ENCODE measurements around the gene PITX2.

GRCh38 chr4:110614173-110614963 is 8.5 kb downstream of the PITX2 start:
- peak in 1 of 2 experiments; percentile 63; a peak in 1 of 3 replicates for TF ChIP-seq EP300 (IDR thresholded peaks at IDR 0.05; ENCODE audit: borderline replicate concordance in 1 of 2, low read depth in 2 of 2, low read length in 2 of 2)
- TF ChIP-seq ASH2L (IDR thresholded peaks at IDR 0.05; ENCODE audit: low read length) = no peak
- peak; percentile 83 for TF ChIP-seq EZH2 (IDR thresholded peaks at IDR 0.05; ENCODE audit: low read depth, low read length, severe bottlenecking)
- no peak for TF ChIP-seq CTCF (IDR thresholded peaks at IDR 0.05; ENCODE audit: control extremely low read depth in 1 of 3, insufficient read depth in 1 of 3, low read depth in 1 of 3, low read length in 3 of 3)
